ENCODE measurements around the gene SLC44A4. TPM values are rescaled to one million over a fixed set of nuclear protein-coding genes. Genes with fewer than 3 reads are reported as not detected.

The SLC44A4 gene
- total and polyA plus RNA-seq, 9 of the 15 experiments (the other 6 are each of a cell fraction or from before 2014, with no cell fraction given), result 7.9 to 18.6 (median 11.2) TPM

GRCh38 chr6:31830886-31831335 lies 47.9 kb downstream of the SLC44A4 start (continued):
- TF ChIP-seq MLLT1 (IDR thresholded peaks at IDR 0.05) (peak in 1 of 2 experiments; percentile 27; a peak in 1 of 4 replicates), BDP1 (IDR thresholded peaks at IDR 0.05; ENCODE audit: insufficient read depth, insufficient read length) (no peak), RBBP5 (IDR thresholded peaks at IDR 0.05; ENCODE audit: borderline replicate concordance, insufficient read depth, low read length, poor library complexity, severe bottlenecking) (peak; percentile 22), ZNF583 (CRISPR knock-in tag; IDR thresholded peaks at IDR 0.05) (no peak), SMARCA5 (IDR thresholded peaks at IDR 0.05) (0 out of 2 replicates have a peak, but pooled peaks have one; percentile 9), CBX1 (IDR thresholded peaks at IDR 0.05; ENCODE audit: low read depth) (no peak), NR2C2 (CRISPR knock-in tag; IDR thresholded peaks at IDR 0.05) (0 out of 2 replicates have a peak, but pooled peaks have one; percentile 43), NR2C2 (tag; IDR thresholded peaks at IDR 0.05) (no peak), NR2C1 (IDR thresholded peaks at IDR 0.05) (no peak), NR2C1 (tag; IDR thresholded peaks at IDR 0.05) (no peak), KAT7 (CRISPR knock-in tag; IDR thresholded peaks at IDR 0.05; ENCODE audit: borderline replicate concordance) (0 out of 2 replicates have a peak, but pooled peaks have one; percentile 2), NRF1 (conservative IDR thresholded peaks at IDR 0.05 in 1 of 2, IDR thresholded peaks at IDR 0.05 in 1 of 2) (peak in 1 of 2 experiments; percentile 19; a peak in 1 of 4 replicates), LARP7 (IDR thresholded peaks at IDR 0.05) (0 out of 2 replicates have a peak, but pooled peaks have one; percentile 29), CBFA2T2 (conservative IDR thresholded peaks at IDR 0.05) (no peak), THRB (CRISPR knock-in tag; conservative IDR thresholded peaks at IDR 0.05) (peak; percentile 71; the same call in 1 of the 2 replicates), PREB (CRISPR knock-in tag; IDR thresholded peaks at IDR 0.05) (no peak), CEBPG (CRISPR knock-in tag; IDR thresholded peaks at IDR 0.05) (peak; percentile 13; the same call in 1 of the 2 replicates), CEBPG (tag; conservative IDR thresholded peaks at IDR 0.05 in 1 of 2, IDR thresholded peaks at IDR 0.05 in 1 of 2) (no peak; a peak in 1 of 4 replicates), POLR2AphosphoS5 (IDR thresholded peaks at IDR 0.05; ENCODE audit: control insufficient read depth, insufficient read depth, low read depth, low read length) (0 out of 2 replicates have a peak, but pooled peaks have one; percentile 31), FUS (optimal IDR thresholded peaks at IDR 0.05; ENCODE audit: low read depth, low read length) (no peak)
- TF ChIP-seq, protein P1, sequence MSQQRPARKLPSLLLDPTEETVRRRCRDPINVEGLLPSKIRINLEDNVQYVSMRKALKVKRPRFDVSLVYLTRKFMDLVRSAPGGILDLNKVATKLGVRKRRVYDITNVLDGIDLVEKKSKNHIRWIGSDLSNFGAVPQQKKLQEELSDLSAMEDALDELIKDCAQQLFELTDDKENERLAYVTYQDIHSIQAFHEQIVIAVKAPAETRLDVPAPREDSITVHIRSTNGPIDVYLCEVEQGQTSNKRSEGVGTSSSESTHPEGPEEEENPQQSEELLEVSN (IDR thresholded peaks at IDR 0.05; ENCODE audit: borderline replicate concordance in 1 of 2, extremely low read depth in 1 of 2, insufficient read depth in 1 of 2, insufficient read length in 1 of 2, low read depth in 1 of 2, low read length in 1 of 2, poor library complexity in 1 of 2, severe bottlenecking in 1 of 2), result no peak
